Fibroblast of lung (primary cell): ENCODE data around the gene CTSW.

Experiments used
- EZH2 ChIP-seq: IDR thresholded peaks from 2 replicates; pipeline ENCODE4 v1.5.1; 2012; ENCODE audit warnings: low read length, control low read depth, mild to moderate bottlenecking; ENCODE audit errors: missing control alignments
- TF ChIP-seq, protein P1 (sequence below), 2 donors: IDR thresholded peaks in 1 of 2; conservative IDR thresholded peaks in 1 of 2; 1 replicate in 1 of 2; 2 replicates in 1 of 2; pipeline ENCODE4 v1.5.1; 2011 to 2012; ENCODE audit warnings: low read length in 2 of 2, control low read depth in 1 of 2, inconsistent platforms in 1 of 2, low read depth in 1 of 2, mild to moderate bottlenecking in 1 of 2

GRCh38 chr11:65915821-65916251, 36.2 kb downstream of the CTSW start:
- TF ChIP-seq, protein P1, sequence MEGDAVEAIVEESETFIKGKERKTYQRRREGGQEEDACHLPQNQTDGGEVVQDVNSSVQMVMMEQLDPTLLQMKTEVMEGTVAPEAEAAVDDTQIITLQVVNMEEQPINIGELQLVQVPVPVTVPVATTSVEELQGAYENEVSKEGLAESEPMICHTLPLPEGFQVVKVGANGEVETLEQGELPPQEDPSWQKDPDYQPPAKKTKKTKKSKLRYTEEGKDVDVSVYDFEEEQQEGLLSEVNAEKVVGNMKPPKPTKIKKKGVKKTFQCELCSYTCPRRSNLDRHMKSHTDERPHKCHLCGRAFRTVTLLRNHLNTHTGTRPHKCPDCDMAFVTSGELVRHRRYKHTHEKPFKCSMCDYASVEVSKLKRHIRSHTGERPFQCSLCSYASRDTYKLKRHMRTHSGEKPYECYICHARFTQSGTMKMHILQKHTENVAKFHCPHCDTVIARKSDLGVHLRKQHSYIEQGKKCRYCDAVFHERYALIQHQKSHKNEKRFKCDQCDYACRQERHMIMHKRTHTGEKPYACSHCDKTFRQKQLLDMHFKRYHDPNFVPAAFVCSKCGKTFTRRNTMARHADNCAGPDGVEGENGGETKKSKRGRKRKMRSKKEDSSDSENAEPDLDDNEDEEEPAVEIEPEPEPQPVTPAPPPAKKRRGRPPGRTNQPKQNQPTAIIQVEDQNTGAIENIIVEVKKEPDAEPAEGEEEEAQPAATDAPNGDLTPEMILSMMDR (conservative IDR thresholded peaks at IDR 0.05 in 1 of 2, IDR thresholded peaks at IDR 0.05 in 1 of 2; ENCODE audit: low read depth in 1 of 2, low read length in 2 of 2): no peak
- no peak for TF ChIP-seq EZH2
